NCI-H446 (cell line): ENCODE measurements around the gene SEMA3C.

Experiments used
- DNase-seq, 2 experiments: peaks; one replicate each; lab custom pipeline; 2025; lab: John Stamatoyannopoulos, UW

Gene SEMA3C

DNA sequence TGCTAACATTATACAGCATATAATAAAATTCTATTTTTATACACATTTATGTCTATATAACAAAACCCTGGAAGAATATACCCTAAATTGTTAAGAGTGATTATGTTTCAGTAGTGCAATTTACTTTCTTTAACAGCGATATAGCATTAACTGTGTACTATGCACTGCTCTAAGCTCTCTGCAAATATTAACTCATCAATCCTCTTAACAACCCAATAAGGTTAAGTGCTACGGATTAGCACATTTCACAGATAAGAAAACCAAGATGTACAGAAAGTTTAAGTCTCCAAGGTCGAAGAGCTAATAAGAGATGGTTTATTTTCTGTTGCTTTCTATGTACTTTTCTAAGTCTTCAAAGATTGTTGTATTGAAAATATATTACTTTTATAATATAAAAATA, 95.8 kb downstream of the SEMA3C start:
- DNase-seq: no peak

DNA sequence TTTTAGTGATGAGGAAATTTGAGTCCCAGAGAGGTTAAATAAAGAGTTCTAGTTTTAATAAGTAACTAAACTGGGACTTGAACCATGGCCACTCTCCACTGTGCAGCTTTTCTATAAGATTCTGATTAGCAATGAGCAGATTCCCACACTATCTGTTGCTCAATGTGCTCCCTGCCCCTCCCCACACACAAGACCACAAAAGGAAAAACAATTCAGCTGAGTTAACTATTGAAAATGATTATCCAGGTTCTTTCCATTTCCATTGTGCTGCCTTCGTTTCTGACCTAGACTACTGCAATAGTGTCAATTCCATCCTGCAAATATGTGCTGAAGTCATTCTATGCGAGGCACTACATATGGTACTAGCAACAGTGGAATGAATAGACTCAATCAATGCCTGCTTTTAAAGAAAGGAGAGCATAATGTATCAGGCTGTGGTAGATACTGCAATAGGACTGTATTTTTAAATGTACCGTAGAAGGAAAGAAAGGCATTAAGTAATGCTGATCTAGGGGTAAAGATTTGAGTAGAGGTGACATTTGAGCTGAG, 97.0 kb downstream of the SEMA3C start:
- DNase-seq: no peak

DNA sequence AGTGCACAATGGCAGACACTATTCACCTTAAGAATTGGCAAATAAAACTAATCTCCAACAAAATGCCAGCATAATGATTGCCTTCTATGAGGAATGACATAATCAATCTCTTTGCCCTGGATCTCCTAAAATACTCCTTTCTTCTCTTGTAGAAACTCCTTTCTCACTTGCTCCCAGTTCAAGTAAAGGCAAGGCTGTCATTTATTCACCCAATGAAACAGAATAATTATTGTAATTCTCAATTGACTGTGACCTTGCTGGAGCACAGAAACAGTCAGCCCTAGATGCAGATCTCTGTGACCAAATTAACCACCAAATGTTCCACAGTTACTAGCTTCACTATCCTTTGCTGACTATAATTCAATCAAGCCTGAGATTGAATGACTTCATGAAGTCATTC, 99.3 kb downstream of the SEMA3C start:
- no peak for DNase-seq

DNA sequence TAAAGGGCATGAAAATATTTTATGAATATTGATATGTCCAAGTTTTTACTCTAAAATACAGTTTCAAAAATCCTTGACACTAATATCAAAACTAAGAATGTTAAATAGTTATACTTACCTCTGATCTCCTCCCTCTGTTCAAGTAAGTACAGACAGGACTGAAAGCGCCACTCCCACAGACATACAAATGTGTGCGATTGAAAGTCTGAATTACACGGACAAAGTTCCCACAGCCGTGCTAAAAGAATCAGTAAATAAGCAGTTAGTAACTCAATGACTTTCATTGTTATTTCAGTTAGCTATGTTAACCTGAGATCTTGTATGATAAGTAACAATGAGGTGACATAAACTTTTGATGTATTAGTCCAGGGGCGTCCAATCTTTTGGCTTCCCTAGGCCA, 100.7 kb downstream of the SEMA3C start:
- DNase-seq: no peak

DNA sequence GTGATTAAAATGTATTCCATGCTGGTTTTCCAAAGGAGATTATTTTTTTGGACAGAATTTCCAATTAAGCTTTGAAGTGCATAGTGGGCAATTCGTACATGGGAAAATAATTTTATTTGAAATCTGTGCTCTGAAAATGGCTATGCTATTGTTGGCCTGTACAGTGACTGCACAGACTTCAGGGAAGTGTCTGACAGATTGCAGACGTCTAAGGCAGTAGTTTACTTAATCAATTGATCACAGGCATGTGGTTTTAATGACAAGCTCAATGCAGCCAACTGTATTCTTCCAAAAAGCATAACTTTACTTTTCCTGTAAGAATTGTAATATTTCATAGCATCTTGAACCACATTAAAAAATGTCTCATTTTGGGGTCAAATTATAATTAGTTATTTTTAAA, 102.0 kb downstream of the SEMA3C start:
- no peak for DNase-seq

DNA sequence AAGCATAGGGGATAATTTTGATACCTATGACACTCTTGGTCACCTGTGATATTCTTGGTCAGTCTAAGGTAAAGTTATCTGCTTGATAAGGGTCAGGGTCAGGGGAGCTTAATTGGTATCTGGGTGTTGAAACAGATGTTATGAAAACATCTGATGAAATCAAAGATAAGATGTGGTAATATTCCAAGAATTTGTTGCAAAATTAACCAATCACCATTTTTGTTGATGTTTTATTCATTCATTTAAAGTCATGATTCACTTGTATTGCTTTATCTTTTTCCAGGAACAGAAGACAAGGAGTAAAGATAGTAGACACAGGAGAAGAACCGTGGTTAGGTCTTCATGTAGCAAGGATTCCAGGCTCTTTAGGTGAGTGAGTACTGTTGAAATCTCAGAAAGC, 103.1 kb downstream of the SEMA3C start:
- DNase-seq: no peak

DNA sequence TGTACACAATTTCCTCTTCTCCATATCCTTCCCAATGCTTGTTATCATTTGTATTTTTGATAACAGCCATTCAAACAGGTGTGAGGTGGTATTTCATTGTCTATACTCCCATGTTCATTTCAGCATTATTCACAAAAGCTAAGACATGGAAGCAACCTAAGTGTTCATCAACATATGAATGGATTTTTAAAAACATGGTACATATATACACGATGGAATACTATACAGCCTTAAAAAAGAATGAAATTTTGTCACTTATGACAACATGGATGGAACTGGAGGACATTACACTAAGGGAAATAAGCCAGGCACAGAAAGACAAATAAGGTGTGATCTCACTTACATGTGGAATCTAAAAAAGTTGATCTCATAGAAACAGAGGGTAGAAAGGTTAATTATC, 109.3 kb downstream of the SEMA3C start:
- DNase-seq: no peak

DNA sequence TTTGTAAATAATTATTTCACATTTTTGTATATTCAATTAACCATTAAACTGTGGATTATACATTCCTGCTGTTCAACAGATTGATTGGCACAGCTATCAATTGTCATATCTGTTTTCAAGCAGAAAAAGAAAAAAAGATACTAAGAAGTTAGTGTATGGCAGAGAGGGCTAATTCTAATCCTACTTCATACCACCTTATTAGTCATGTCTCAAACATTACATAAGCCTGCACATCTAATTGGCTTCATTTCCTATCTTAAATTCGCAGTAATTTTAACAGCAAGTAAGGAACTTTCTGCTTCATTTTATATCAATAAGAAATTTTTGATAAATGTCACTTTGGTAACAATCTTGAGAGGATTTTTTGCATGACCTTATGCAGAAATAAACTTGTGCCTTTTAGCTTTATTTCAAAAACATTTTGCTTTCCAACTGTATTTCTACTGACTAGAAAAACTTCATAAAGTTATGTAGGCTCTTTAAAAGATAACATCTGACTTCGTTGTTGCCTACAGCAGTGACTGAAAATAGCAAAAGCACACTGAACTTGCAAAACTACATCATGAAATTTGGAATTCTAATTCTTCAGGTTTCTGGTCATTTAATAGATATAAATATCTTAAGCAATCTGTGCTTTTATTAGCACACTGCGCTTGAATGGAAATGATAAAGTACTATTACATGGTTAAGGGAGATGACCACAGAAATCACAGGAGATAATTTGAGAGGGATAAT, 111.5 kb downstream of the SEMA3C start:
- DNase-seq: no peak

DNA sequence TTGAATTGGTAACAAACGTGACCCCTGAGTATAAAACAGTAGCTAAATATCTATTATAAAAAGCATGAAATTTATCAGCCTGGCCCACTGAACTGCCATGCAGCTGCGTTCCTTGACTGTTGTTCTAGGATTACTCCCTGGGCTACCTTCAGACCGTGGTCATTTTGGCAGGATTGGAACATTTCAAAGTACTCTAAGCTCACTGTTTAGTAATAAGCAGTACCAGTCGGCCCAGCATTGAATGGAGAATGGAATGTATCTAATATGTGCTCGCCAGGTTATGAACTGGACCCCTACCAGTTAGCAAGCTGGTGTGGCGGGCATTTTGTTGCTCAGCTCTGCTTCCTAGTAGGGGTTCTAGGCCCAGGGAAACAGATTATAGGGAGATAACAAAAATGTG, 112.2 kb downstream of the SEMA3C start:
- peak in 1 of 2 experiments; percentile 2 for DNase-seq

DNA sequence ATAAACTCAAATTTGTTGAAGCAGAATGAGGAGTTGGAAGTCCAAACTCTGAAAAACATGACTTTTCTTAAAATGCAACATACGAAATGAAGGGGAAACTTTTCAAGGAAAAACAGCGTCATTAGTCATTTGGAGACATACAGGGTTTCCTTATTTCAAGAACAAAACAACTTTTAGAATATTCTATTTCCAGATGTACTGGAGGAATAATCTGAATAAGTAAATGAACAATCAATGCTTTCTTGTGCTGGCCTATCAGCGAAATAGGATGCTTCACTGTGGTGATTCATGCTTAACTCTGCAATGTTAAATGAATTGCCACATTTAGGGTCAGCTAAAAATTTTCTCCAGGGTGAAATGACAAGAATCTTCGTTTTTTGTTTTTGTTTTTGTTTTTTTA, 114.3 kb downstream of the SEMA3C start:
- no peak for DNase-seq

DNA sequence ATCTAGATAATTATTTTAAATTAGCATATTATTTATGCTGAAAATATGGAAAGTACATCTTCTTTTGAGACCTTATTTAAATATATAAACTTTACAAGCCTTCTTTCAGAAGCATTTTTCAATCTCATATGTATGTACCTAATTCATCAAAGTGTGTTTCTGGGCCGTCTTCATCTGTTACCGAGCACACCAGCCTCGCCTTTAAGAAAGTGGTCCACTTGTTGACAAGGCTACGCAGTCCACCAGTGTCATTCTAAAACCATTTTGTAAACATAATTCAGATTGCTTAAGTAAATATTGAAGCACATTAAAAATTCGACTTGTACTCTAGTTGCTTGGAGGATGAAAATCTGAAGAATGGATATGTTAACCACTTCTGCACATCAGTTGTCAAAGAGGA, 116.3 kb downstream of the SEMA3C start:
- DNase-seq: no peak

DNA sequence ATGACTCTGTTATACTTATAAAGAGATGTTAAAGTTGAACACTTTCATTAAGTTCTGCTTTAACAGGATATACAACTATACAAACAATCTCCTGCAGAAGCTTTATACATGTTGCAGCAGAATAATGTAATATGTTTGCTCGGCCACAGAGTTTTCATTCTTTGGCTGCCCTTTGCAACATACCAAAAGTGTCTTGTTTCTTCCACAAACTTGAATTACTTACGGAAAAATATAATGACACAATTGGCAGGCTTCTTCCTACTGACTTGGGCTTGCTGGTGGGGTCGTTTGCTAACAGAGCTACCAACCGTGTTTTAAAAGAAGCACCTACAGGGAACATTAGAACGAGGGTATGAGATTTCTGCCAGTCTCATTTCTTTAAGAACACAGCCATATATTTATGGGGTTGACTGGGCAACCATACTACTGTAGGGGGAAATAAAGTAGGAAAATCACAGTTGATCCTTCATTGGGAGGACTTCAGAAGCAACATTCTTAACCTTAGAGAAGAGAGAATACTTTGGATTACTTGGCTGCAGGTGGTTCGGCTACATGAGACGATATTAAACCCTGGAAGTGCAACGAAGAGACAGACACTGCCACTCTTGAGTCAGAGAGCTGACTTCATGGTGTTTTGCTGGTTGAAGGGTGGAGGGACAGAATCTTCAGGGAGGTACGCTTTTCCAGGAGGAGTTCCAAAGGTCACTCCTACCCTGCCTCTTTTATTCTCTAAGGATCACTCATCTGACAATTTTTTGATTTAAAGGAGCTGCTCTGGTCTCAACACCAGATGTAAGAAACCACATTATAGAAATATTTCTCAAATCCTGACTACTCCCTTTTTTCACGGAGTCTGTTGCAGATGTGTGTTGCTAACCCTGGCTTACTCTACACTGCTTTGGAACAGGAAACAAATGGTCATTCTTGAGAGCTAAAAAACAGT, 123.9 kb downstream of the SEMA3C start:
- DNase-seq: no peak

DNA sequence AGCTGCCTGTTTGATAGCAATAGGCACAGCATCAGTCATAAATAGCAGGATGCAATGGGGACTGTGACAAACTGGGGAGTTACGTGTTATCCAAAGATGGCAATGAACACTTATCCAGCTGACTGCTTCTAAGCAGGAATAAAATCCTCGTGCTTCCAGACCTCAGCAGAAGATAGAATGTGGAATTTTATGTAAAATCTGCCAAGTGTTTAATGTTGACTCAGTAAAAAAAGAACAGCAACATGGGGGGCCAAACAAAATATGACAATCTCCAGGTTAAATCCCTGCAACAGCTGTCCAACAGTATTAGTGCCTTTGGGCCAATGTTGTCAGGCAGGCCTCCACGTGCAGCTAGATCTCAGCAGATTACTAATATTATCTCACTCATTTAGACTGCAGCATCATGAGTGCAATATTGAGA, 127.3 kb downstream of the SEMA3C start:
- DNase-seq: peak in 1 of 2 experiments; percentile 2

DNA sequence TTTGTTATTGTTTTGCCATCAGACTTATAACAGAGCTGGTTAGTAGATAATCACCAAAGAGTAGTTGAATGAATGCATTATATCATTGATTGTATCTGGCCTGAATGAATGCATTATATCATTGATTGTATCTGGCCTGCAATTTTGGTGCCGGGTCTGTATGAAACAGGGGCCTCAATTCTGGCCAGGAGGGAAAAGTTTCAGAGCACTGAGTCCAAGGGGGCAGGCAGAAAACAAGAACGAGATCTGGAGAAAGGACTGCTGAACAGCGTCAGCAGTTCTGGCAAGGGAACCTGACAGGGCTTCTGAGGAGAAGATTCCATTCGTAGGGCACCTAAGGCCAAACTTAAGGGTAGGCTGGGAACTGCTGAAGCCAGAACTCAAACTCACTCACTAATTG, 128.0 kb downstream of the SEMA3C start:
- DNase-seq: no peak

DNA sequence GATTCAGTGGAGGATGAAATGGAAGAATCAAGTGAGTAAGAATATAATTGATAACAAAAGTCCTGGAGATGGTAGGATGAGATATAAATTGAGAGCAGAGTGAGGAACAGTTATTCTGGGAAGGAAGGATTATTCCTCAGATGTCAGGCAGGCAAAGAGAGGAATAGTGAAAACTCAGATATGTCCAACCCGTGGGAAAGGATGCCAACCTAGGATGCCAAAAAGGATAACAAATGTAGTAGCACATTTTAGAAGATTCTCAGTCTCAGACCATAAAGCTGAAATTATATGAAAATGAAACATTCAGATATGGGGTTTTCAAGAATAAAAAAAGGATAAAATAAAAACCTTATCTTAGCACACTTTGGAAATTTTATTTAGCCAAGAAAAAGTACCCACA, 131.1 kb downstream of the SEMA3C start:
- no peak for DNase-seq

DNA sequence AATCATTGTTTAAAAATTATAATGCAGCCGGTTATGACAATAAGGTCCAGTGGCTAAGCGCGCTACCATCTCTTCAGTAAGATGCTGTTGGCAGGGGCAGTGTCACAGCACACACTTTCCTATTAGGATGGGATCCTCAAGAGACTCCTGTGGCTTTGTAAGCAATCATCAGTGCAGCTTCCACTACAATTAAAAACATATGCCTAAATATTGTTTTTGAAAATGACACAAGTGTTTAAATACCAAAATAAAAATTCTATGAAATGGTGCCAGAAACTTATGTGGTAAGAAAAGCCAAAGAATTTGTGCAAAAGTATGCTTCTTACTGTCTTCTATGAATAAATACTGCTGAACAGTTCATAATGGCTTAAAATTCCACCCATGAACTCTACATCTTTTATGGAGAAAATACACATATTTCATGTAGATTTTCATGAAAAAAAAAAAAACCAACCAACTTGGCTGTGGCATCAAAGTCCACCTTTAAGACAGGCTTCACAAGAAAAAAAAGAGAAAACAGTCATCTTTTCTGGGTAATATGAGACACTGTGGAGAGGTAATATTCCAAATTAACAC, 132.8 kb downstream of the SEMA3C start:
- no peak for DNase-seq

DNA sequence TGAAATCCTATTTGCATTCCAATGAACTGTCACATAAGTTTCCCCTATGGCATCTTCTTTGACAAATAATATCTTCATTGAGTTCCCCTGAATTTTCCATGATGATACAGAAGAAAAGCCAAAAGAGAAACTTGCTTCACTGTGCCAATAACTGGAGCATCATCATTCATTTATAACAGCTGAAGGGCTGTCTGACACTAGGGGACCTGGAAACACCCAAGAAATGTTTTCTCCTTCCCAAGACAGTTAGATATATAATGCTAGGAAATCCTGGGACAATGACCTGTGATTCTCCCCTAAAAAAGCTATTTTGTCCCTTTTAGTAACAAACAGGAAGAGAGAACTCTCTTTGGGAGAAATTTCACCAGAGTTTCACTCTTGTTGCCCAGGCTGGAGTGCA, 133.6 kb downstream of the SEMA3C start:
- DNase-seq: no peak

DNA sequence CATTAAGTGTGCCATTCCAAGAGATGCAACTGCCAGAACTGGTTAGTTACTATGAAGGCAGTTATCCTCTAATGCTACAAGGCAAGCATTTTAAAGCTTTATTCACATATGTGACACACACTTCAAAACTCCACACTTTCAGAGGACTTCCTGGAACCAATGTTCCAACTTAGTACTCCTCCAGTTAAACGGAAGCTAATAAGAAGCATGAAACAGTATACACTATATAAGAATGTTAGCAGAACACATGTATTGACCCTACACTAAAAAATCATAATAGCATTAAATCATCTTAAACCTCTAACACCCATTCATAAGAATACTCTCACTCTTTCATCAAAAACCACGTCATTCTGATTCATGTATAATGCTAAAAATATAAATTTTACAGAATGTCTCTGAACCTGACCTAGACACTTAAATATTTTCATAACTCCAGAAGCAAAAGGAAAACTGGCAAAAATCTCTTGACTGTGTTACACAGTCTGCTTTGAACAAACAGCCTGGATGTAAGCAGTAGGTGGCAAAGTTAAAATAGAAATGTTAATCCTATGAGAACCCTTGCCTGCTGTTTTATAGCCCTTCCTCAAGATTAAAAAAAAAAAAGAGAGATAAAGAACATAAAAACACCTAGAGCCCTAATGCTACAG, 135.0 kb downstream of the SEMA3C start:
- no peak for DNase-seq

DNA sequence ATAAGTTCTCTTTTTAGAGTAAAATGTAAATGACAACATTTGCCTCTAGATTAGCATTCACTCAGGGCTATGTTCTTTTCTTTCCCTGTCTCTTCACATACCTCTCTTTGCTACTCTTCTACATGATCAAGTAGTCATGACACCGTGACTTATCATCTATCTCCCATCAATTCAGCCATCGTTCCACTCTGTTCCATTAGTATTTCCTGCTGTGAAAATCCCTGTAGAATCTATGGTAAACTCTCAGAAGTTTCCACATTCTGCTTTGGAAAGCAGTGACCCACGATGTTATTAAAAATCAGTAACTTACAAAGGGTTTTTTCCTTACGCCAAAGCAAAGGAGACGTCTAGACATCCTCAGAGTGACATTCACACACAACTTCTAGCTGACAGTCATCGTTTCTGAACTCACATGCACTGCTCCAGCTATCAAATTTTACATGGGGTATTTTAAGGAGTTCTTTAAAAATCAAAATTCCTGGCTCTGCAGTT, 135.6 kb downstream of the SEMA3C start:
- DNase-seq: no peak

DNA sequence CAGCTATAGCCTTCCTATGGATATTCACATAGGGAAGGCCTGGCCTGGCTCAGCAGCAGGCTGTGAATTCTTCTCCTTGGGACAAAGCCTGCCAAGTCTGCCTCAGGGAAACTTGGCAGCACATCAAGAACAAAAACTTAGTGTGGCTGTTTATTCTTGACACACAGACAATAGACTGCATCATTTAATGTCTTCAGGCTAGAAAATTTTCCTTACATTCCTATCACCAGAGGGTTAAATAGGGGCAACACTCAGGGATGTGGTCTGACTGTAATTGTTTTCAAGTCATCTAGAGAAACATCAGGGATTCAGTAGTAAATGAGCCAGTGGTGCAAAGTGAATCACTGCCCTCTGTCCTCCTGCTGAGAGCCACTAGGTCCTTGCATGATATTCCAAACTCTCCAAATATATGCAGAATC, 137.3 kb downstream of the SEMA3C start:
- DNase-seq: peak; percentile 63 to 78

DNA sequence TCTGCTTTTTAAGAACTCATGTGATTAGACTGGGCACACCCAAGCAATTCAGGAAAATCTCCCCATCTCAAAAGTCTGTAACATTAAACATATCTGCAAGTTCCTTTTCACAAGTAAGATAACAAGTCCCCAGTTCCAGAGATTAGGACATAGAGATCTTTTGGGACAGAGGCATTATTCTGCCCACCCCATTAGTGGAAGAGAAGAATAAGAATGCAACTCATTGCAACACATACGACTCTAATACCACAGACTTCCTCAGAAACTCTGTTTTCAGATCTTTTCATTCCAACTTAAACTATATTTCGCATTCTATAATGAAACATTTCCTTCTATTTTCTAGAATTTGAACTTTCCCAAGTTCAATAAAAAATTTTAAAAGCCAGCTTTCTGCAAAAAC, 137.7 kb downstream of the SEMA3C start:
- DNase-seq: no peak

DNA sequence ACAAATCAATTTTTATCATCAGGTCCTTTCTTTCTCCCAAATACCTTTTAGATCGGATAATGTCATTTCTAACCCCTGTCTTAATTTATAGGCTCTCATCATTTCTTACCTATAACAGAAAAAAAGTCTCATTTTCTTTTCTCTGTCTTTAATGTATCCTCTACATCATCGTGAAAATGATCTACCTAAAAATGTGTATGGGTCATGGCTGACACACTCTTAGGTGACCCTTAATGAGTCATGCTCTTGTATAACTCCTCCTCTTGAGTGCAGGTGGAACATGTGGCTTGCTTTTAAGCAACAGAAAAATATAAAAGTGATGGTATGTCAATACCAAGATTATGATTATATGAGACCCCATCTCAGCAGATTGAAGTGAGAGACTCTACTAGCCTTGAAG, 139.4 kb downstream of the SEMA3C start:
- no peak for DNase-seq
